Omental fat pad (tissue), 4 donors: ENCODE data around the gene ZBTB26. TPM values are rescaled to one million over a fixed set of nuclear protein-coding genes. Genes with fewer than 3 reads are reported as not detected.

Source experiments
- ATAC-seq: fragments of 150-250 bp; one replicate; pipeline ENCODE4 v1.9.1; 2016; ENCODE audit warnings: mild to moderate bottlenecking, moderate library complexity; ENCODE audit not compliant: low FRiP score
- DNase-seq: peaks from one replicate; pipeline ENCODE4 v3.0.0-alpha.2; 2019; ENCODE audit warnings: low spot score
- CTCF ChIP-seq, 3 donors: fragments of 450-650 bp; IDR thresholded peaks; one replicate each; pipeline ENCODE4 v1.5.1; 2016 to 2017; ENCODE audit warnings: antibody characterized with exemption in 3 of 3, mild to moderate bottlenecking in 3 of 3, moderate library complexity in 2 of 3
- total RNA-seq, 4 donors: library from RNA; depleted of rRNA; stranded (reverse); fragments of >200 nt; gene quantifications; one replicate each; pipeline ENCODE4 v1.1.0, GENCODE V29; 2016

The ZBTB26 gene
- total RNA-seq, 4 donors from 2014 or later, result 3.1 to 7.3 (median 3.6) TPM

GRCh38 chr9:122930541-122931225 is 629 bp downstream of the ZBTB26 start:
- DNase-seq (no peak), ATAC-seq (no peak)
- no peak for TF ChIP-seq CTCF (IDR thresholded peaks at IDR 0.05)

DNA sequence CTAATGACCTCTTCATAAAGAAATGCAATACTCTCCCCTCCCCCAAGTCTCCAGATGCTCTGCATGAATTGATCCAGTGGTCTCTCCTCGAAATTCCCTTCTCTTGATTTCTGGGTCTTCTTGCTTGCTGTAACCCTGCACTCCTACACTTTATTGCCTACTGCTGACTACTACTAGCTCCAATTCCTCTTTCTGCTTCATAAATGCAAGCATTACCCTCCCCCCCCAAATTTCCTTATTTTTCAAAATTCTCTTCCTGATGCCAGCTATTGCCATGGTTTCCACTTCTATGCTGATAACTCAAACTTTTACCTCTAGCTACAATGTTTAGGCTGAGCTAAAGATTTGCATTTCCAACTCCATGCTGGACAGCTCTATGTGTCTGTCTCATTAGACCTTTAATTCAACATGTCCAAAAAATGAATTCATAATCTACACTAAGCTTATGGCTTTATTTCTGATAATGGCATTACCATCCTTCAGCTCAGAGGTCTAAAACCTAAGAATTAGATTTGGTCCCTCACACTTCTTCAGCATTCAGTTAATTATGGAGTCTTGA is 1.4 kb downstream of the ZBTB26 start:
- ATAC-seq (no peak), DNase-seq (no peak)
- no peak for TF ChIP-seq CTCF (IDR thresholded peaks at IDR 0.05)

DNA sequence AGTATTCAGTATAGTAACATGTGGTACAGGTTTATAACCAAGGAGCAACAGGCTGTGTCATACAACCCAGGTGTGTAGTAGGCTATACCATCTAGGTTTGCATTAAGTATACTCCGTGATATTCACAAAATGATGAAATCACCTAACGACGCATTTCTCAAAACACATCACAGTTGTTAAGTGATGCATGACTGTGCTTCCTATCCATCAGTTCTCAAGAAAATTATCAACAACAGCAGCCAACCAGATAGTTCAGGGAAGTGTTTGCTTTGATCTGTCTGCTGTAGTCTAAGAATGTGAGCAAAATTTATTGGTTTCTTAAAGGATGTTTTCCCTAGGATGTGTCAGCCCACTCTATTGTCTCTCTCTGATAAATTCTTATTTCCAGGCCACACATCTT is 7.4 kb downstream of the ZBTB26 start:
- ATAC-seq (no peak), DNase-seq (no peak)
- TF ChIP-seq CTCF (IDR thresholded peaks at IDR 0.05), result no peak

- no peak for TF ChIP-seq CTCF (IDR thresholded peaks at IDR 0.05)
- ATAC-seq, result no peak
- no peak for DNase-seq
Observed at GRCh38 chr9:122922713-122923112, 8.6 kb downstream of the ZBTB26 start.

- no peak for ATAC-seq
- no peak for TF ChIP-seq CTCF (IDR thresholded peaks at IDR 0.05)
- no peak for DNase-seq
Observed at GRCh38 chr9:122918310-122918709, 13.0 kb downstream of the ZBTB26 start.

DNA sequence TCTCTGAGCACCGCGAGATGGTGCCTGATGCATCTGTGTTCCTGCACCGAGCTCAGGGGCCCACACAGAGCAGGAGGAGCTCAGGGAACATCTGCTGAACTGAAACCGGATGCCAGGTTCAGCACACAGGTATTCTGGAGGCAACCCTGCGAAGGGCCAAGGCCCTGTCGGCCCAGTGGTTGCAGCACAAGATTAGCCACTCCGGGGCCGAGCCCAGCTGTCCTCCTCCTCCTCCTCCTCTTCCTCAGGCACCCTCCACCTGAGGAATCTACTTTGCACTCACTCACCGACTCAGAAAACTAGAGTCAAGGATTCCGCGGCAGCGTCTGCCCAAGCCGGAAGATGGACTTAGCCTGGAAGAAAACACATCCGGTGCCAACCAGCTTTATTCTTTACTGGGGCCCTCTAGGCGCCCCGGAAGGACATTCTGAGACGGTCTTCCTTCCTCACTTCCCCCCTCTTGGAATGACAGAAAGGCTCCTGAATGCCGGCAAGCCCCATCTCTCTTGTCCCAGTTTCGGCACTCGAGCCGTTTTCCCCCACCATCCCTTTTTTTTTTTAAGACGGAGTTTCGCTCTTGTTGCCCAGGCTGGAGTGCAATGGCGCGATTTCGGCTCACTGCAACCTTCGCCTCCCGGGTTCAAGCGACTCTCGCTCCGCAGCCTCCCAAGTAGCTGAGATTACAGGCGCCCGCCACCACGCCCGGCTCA is 18.2 kb downstream of the ZBTB26 start, which contains the start of gene ZBTB6:
TSS of gene ZBTB6 (minus strand) at position 360 of the 710 bp plus-strand sequence. CDS start 1,251 bp downstream, outside the sequence.
- no peak for TF ChIP-seq CTCF (IDR thresholded peaks at IDR 0.05)
- peak; percentile 94 for ATAC-seq
- DNase-seq, result no peak
